K562 (cell line): ENCODE results near the gene ZRANB3. TPM values are rescaled to one million over a fixed set of nuclear protein-coding genes. Genes with fewer than 3 reads are reported as not detected.
"Not testable (repeated sequence)": the region's sequence is repeated elsewhere in the genome, so short reads cannot be mapped to it uniquely, and the experiment has no call there.

Source experiments
- ATAC-seq: fragments of 200-7000 bp; cut with Tn5 transposase; 3 replicates; pipeline ENCODE4 v1.9.1; 2020; ENCODE audit warnings: moderate library complexity
- BruUV-seq: library from RNA; stranded (reverse); fragments of 400-500 nt; replicated peaks from 2 replicates; lab custom pipeline; 2021; lab: Mats Ljungman, UMichigan
- CTCF ChIA-PET: fragments of 300-600 bp; formaldehyde crosslinking; extraction: SDS; loops from one replicate; lab custom pipeline; 2021; ENCODE audit warnings: low intra/inter-chr PET ratio; lab: Yijun Ruan, JAX
- POLR2A ChIA-PET: fragments of 300-600, 350-650 bp; sonication (Branson Sonifier 250); formaldehyde crosslinking; extraction: SDS; loops from one replicate; lab custom pipeline; 2021; ENCODE audit warnings: antibody characterized with exemption, inconsistent platforms; lab: Yijun Ruan, JAX
- DNase-seq, 4 experiments: peaks; one replicate each; pipeline versions ENCODE4 v3.0.0 to v3.0.0-alpha.2; 2011 to 2018; ENCODE audit warnings: low spot score in 3 of 4, mixed read lengths in 3 of 4; ENCODE audit errors: extremely low read depth in 1 of 4
- FAIRE-seq: peaks from 2 replicates; lab custom pipeline; 2011; peaks lifted over from hg19 to GRCh38; lab: Jason Lieb, UNC
- H2AFZ ChIP-seq: 2 replicates; pipeline ENCODE4 v1.6.0; 2011; ENCODE audit warnings: low read depth, low read length, control low read depth, inconsistent platforms
- H3K27ac ChIP-seq: fragments of 200-600 bp; 3 replicates; pipeline ENCODE4 v1.8.0; 2011; ENCODE audit warnings: low read depth, mild to moderate bottlenecking, control low read depth, inconsistent platforms, low read length, moderate library complexity, mixed read lengths; ENCODE audit errors: extremely low read depth
- H3K27me3 ChIP-seq, 2 experiments: fragments of 300-600 bp in 1 of 2; 2 replicates in 1 of 2; 3 replicates in 1 of 2; pipeline versions ENCODE4 v1.6.0 to v1.8.0; 2011; ENCODE audit warnings: inconsistent platforms in 2 of 2, low read length in 2 of 2, mild to moderate bottlenecking in 1 of 2, mixed read lengths in 1 of 2, moderate library complexity in 1 of 2; ENCODE audit not compliant: control insufficient read depth in 2 of 2, insufficient read depth in 2 of 2
- H3K36me3 ChIP-seq: fragments of 300-600 bp; 3 replicates; pipeline ENCODE4 v1.8.0; 2011; ENCODE audit warnings: mild to moderate bottlenecking, low read length, inconsistent platforms; ENCODE audit not compliant: control insufficient read depth, insufficient read depth
- H3K4me1 ChIP-seq, 2 experiments: fragments of 200-600 bp in 1 of 2; replicated peaks in 1 of 2; 2 replicates in 1 of 2; 3 replicates in 1 of 2; pipeline versions ENCODE4 v1.5.1 to v1.8.0; 2011; ENCODE audit warnings: inconsistent platforms in 2 of 2, low read length in 2 of 2, mild to moderate bottlenecking in 1 of 2, mixed read lengths in 1 of 2, moderate library complexity in 1 of 2; ENCODE audit not compliant: control insufficient read depth in 2 of 2, insufficient read depth in 2 of 2
- H3K4me2 ChIP-seq: 2 replicates; pipeline ENCODE4 v1.6.1; 2011; ENCODE audit warnings: low read length, control low read depth, inconsistent platforms, mixed read lengths; ENCODE audit not compliant: insufficient read depth
- H3K4me3 ChIP-seq: fragments of 200-600 bp; sonication (generic), shearing (Covaris generic); 2 replicates; pipeline ENCODE4 v1.5.1; 2016; ENCODE audit warnings: control low read depth, inconsistent platforms
- H3K79me2 ChIP-seq: fragments of 200-600 bp; 3 replicates; pipeline ENCODE4 v1.8.0; 2011; ENCODE audit warnings: low read length, inconsistent platforms; ENCODE audit not compliant: control insufficient read depth, insufficient read depth
- H3K9ac ChIP-seq, 2 experiments: 2 replicates each; pipeline versions ENCODE4 v1.6.0 to v1.6.1; 2011; ENCODE audit warnings: low read depth in 2 of 2, low read length in 2 of 2, control low read depth in 1 of 2, inconsistent platforms in 1 of 2, mild to moderate bottlenecking in 1 of 2, mixed read lengths in 1 of 2; ENCODE audit not compliant: insufficient read depth in 1 of 2
- H3K9me1 ChIP-seq: one replicate; pipeline ENCODE4 v1.6.0; 2011; ENCODE audit warnings: inconsistent platforms, mild to moderate bottlenecking, low read length, moderate library complexity; ENCODE audit not compliant: control insufficient read depth, insufficient read depth
- H3K9me3 ChIP-seq: replicated peaks from 2 replicates; pipeline ENCODE4 v1.5.1; 2011; ENCODE audit warnings: low read depth, low read length, inconsistent platforms; ENCODE audit not compliant: control insufficient read depth, insufficient read depth
- H4K20me1 ChIP-seq: replicated peaks from 2 replicates; pipeline ENCODE4 v1.6.1; 2011; ENCODE audit warnings: low read length, inconsistent platforms, mixed read lengths; ENCODE audit not compliant: control insufficient read depth, insufficient read depth
- WGBS: fragments of 100-300 bp; shearing (Covaris generic); methylation state at CpG from one replicate; pipeline ENCODE4 v1.1.6; 2016; ENCODE audit warnings: low coverage, mixed read lengths; ENCODE audit not compliant: insufficient coverage; ENCODE audit errors: missing lambda C conversion rate; 5-methylcytosine and 5-hydroxymethylcytosine counted together
- in situ Hi-C: fragments of 300-500 bp; cut with MboI; formaldehyde crosslinking; loops from 4 replicates; pipeline ENCODE4 v1.15.0; 2018; ENCODE audit warnings: inconsistent platforms, mixed read lengths
- intact Hi-C: fragments of 100-400 bp; cut with micrococcal nuclease; formaldehyde crosslinking; loops from 2 replicates; pipeline ENCODE4 v1.14.2; 2022
- polyA plus RNA-seq, 8 experiments: library from polyadenylated mRNA; depleted of rRNA in 4 of 8; stranded (reverse) in 5 of 8; unstranded in 3 of 8; fragments of >200 nt; fragmentation: Nextera tagmentation in 2 of 8; fragmentation: Illumina TruSeq in 1 of 8; extraction: Ambion mirVana in 2 of 8; extraction: Trizol in 1 of 8; gene quantifications; 2 replicates each; pipeline versions ENCODE4 v1.2.1 to v1.2.3, GENCODE V29; 2011 to 2014; ENCODE audit warnings: inconsistent platforms in 1 of 8, missing spikeins in 1 of 8
- total RNA-seq, 7 experiments: library from RNA; depleted of rRNA in 6 of 7; stranded (reverse); fragments of >200 nt in 6 of 7; fragmentation: Illumina TruSeq in 2 of 7; extraction: Trizol in 2 of 7; gene quantifications; 2 replicates each; pipeline versions ENCODE4 v1.2.1 to v1.2.3, GENCODE V29; 2011 to 2021; ENCODE audit warnings: low replicate concordance in 1 of 7
- TF ChIP-seq, protein P1 (sequence below): fragments of 450-650 bp; IDR thresholded peaks from 2 replicates; pipeline ENCODE4 v1.6.1; 2016; ENCODE audit warnings: mild to moderate bottlenecking
- TF ChIP-seq, protein P2 (sequence below), 2 experiments: fragments of 450-650 bp; IDR thresholded peaks; 2 replicates each; pipeline ENCODE4 v1.6.1; 2016
- TF ChIP-seq, protein P3 (sequence below): sonication (generic); formaldehyde crosslinking; IDR thresholded peaks from 2 replicates; pipeline ENCODE4 v1.8.1; 2023; ENCODE audit warnings: mild to moderate bottlenecking, missing genetic modification reagents

Gene ZRANB3
- total and polyA plus RNA-seq, 9 of the 15 experiments (the other 6 are each of a cell fraction or from before 2014, with no cell fraction given) = 8.6 to 21.3 (median 14.7) TPM

DNA sequence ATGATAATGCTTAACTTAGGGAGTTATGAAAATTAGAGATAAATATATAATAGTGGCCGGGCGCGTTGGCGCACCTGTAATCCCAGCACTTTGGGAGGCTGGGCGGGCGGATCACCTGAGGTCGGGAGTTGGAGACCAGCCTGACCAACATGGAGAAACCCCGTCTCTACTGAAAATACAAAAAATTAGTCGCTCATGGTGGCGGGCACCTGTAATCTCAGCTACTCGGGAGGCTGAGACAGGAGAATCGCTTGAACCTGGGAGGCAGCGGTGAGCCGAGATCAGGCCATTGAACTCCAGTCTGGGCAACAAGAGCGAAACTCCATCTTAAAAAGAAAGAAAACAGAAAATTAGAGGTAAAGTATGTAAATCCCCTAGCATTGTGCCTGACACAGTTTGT, 2.5 kb upstream of the ZRANB3 start:
- H3K4me2 ChIP-seq, H3K9me1 ChIP-seq, H3K9ac ChIP-seq, H3K4me3 ChIP-seq, H2AFZ ChIP-seq, BruUV-seq, CTCF ChIA-PET, H3K27ac ChIP-seq, H4K20me1 ChIP-seq, in situ Hi-C loops, H3K36me3 ChIP-seq, FAIRE-seq, DNase-seq, H3K9me3 ChIP-seq, ATAC-seq, H3K27me3 ChIP-seq: not testable (repeated sequence)
- intact Hi-C loops = loop anchor here (5.0 to 10.0 kb wide), 3 partner anchors 331 to 531 kb away; partner anchors contain the start of gene RAB3GAP1
- POLR2A ChIA-PET = interaction anchor here (0.6 kb wide), 1 partner anchor 8 kb away, joined by 4 read pairs; no protein-coding TSS in a partner anchor
- Histone ChIP-seq H3K79me2 (peaks cover 74% of the 10 kb centered on the region), H3K4me1 (peaks cover 0 to 15% of the 10 kb centered on the region in 2 experiments; a peak in 2 of 5 replicates)
- WGBS = 92% methylated on average over 15 of the region's 15 CpGs
- TF ChIP-seq, protein P1, sequence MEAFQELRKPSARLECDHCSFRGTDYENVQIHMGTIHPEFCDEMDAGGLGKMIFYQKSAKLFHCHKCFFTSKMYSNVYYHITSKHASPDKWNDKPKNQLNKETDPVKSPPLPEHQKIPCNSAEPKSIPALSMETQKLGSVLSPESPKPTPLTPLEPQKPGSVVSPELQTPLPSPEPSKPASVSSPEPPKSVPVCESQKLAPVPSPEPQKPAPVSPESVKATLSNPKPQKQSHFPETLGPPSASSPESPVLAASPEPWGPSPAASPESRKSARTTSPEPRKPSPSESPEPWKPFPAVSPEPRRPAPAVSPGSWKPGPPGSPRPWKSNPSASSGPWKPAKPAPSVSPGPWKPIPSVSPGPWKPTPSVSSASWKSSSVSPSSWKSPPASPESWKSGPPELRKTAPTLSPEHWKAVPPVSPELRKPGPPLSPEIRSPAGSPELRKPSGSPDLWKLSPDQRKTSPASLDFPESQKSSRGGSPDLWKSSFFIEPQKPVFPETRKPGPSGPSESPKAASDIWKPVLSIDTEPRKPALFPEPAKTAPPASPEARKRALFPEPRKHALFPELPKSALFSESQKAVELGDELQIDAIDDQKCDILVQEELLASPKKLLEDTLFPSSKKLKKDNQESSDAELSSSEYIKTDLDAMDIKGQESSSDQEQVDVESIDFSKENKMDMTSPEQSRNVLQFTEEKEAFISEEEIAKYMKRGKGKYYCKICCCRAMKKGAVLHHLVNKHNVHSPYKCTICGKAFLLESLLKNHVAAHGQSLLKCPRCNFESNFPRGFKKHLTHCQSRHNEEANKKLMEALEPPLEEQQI = 0 out of 2 replicates have a peak, but pooled peaks have one; percentile 51
- TF ChIP-seq, protein P2, sequence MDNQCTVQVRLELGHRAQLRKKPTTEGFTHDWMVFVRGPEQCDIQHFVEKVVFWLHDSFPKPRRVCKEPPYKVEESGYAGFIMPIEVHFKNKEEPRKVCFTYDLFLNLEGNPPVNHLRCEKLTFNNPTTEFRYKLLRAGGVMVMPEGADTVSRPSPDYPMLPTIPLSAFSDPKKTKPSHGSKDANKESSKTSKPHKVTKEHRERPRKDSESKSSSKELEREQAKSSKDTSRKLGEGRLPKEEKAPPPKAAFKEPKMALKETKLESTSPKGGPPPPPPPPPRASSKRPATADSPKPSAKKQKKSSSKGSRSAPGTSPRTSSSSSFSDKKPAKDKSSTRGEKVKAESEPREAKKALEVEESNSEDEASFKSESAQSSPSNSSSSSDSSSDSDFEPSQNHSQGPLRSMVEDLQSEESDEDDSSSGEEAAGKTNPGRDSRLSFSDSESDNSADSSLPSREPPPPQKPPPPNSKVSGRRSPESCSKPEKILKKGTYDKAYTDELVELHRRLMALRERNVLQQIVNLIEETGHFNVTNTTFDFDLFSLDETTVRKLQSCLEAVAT (IDR thresholded peaks at IDR 0.05) = peak in 1 of 2 experiments; percentile 41; a peak in 2 of 4 replicates
- TF ChIP-seq, protein P3, sequence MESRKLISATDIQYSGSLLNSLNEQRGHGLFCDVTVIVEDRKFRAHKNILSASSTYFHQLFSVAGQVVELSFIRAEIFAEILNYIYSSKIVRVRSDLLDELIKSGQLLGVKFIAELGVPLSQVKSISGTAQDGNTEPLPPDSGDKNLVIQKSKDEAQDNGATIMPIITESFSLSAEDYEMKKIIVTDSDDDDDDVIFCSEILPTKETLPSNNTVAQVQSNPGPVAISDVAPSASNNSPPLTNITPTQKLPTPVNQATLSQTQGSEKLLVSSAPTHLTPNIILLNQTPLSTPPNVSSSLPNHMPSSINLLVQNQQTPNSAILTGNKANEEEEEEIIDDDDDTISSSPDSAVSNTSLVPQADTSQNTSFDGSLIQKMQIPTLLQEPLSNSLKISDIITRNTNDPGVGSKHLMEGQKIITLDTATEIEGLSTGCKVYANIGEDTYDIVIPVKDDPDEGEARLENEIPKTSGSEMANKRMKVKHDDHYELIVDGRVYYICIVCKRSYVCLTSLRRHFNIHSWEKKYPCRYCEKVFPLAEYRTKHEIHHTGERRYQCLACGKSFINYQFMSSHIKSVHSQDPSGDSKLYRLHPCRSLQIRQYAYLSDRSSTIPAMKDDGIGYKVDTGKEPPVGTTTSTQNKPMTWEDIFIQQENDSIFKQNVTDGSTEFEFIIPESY (CRISPR knock-in tag) = peak; percentile 74
